Fibroblast of skin of right biceps (primary cell): ENCODE results near the gene MITF.
A peak's percentile ranks its signal among the peaks of the same experiment; 100 is the strongest.

ENCODE experiments used
- DNase-seq: peaks from one replicate; pipeline ENCODE4 v3.0.0-alpha.2; 2013

Gene MITF

DNA sequence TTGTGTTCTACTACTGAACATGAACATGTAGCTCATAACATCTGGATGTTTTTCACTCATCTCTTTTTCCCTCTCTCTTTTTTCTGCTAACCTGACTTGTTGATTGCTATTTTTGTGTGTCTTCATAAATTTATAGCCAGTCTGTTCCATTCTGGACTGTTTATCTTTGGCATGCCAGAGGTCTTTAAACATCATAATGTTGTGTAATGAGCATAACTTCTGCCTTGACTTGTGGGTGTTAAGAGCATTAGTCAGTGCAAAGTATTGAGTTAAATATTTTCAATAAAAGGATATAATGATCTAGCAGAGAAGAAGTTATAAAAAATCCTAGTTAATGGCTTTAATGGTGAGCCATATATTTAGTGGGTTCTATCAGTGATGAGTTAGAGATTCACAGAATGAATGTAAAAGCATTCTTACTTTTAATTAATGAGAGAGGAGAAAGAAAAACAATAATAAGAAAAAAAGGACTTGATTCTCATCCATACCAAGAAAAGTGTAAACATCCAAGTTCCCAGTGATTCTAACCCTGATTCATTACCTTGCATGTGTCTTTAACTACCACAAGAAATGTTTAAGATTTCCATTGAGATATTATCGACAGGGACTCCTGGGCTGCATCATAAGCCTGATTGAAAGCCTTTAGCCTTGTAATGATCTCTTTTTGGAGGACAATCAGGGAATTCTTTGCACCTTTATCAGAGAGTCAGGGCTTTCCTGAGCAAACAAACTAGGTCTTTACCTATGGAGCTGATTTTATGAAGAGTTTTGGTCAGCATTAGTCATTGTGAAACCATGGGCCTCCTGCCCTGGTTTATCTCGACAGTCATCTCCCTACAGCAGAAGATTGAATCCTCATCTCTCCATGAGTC, 22.9 kb downstream of the MITF start:
- DNase-seq = peak; percentile 83

GRCh38 chr3:69762768-69763229, 23.5 kb downstream of the MITF start:
- DNase-seq = no peak

GRCh38 chr3:69763458-69763857, 24.2 kb downstream of the MITF start:
- no peak for DNase-seq

DNA sequence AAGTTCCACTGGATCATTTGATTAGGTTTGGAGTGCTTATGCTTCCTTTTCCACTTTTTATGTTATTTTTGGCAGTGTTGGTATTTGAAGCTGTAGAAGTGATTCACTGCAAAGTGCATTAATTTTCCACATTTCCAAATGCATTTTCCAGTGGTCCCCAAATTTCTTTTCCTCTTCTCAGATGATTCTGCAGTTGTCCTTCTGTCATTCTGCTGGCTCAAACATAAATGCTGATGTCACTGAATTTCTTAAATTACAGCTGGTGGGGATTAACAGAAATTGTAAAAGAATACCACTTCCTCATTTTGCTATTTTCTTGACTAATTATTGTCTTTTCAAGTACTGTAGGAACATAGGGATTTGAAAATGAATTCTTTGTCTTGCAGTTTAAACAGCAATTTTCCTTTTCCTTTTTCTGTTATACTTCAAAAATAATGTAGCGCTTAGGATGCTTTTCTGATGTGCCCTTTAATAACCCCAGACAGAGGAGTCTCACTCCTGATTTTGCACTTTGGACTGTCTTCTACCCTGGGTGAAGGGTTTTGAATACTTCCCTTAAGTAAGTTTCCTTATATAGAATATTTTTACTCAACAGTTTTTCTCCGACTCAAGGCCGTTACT, 25.0 kb downstream of the MITF start:
- no peak for DNase-seq

- no peak for DNase-seq
Observed at GRCh38 chr3:69764861-69765260, 25.6 kb downstream of the MITF start.

DNA sequence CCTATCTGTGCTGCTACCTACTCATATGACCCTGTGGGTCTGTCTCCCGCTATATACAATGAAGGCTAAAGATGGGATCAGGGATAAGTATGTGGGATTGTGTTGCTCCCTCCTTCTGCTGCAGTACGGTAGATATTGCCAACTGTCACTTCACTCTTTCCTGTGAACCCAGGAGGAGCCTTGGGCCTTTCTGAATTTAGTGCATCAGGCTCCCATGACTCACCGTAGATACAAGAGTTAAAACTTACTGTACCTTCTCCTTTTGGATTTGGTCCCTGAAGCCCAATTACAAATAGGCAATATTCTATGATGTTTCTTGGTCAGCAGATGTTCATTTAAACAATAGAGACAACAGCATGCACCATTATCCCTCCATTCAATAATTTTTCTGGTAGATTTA, 27.4 kb downstream of the MITF start:
- no peak for DNase-seq

DNA sequence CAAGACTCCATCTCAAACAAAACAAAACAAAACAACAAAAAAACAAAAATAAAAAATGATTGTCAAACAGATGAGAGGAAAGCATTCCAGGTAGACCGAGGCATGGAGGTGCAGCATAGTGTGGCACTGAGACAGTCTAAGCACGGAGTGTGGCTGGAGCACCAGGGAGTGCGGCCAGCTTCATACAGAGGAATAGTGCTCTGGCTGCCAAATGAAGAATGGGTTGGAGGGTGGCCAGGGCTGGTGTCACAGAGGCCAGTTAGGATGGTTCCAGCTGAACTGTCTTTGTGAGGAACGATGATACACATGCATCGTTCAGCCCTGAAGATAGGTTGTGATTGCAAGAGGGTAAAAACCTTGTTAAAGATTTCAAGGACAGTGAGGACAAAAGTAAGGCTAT, 28.3 kb downstream of the MITF start:
- DNase-seq = no peak

GRCh38 chr3:69768438-69768837, 29.2 kb downstream of the MITF start:
- no peak for DNase-seq

- DNase-seq = peak; percentile 53
Observed at GRCh38 chr3:69770219-69770618, 31.0 kb downstream of the MITF start.

GRCh38 chr3:69770976-69771634, 31.8 kb downstream of the MITF start:
- DNase-seq = peak; percentile 39

- DNase-seq = no peak
Observed at GRCh38 chr3:69772152-69772867, 33.0 kb downstream of the MITF start.

DNA sequence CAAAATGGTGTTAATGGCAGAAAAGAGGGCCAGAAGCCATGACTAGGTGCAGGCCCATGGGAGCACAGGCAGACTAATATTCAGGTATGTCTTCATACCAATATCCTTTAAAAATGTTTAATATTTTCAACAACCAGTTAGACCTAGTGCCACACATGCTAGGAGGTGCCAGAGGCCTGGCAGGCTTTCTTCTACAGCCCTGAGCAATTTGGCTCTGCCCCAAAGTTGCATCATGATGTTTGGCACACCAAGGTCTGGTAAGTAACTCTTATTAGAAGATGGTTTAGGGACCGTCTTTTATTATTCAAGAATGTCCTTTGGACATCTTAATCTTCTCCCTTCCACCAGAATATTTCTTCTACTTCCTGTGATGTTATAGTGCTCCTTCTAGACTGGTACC, 34.8 kb downstream of the MITF start:
- DNase-seq = no peak

- no peak for DNase-seq
Observed at GRCh38 chr3:69775751-69776150, 36.5 kb downstream of the MITF start.

DNA sequence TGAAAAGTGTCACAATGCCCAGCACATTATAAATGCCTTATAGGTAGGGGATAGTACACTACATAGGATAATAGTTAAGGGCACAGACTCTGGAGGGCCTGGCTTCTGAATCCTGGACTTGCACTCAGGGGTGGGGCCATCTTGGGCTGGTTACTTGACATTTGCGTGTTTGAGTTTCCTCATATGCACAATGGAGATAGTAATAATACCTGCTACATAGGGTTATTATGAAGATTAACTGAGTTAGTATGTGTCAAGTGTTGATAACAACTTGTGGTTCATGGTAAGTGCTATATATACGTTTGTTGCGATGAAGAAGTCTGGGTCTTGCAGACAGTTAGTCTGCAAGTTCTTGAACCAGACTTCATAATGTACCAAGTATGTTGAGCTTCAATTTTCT, 37.0 kb downstream of the MITF start:
- no peak for DNase-seq

- no peak for DNase-seq
Observed at GRCh38 chr3:69776920-69777581, 37.8 kb downstream of the MITF start.

- no peak for DNase-seq
Observed at GRCh38 chr3:69777582-69777967, 38.3 kb downstream of the MITF start.

DNA sequence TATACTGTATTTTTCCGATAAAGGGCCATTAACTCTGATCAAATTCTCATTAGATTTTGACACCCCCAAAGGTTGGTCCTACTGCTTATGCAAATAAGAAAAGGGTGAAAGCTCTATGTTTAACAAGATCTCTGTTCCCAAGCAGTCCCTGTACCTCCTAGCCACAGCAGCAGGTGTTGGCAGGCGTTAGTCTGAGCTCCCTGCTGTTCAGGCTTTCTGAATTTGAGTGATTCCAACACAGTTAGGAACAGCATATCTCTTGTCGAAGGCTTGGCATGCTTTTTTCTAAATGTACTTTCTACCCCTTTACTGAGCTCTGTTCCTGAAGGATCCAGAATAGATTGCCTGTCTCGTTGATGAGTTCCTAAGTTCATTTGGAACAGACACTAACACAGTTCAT, 42.3 kb downstream of the MITF start:
- no peak for DNase-seq

DNA sequence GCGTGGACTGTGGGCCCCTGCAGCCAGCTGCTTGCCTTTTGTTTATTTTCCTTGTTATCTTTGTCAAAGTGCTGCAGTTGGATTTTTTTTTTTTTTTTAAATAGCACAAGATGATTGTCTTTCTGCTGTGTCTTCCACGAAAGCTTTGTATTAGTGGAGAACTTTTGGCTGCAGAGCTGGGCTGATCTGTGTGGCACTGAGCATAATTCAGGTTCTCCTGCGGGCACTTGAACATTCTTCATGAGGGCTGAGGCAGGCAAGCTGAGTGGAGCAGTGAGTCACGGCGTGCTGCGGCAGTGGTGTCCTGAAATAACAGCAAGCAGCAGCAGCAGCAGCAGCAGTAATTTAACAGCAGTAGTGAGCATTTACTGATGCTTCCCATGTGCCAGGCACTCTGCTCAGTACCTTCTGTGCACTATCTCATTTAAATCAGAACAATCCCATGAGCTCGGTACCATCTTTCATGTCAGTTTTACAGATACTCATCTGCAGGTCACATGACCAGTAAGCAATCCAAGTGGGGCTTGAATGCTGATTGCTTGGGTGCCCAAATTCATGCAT, 45.8 kb downstream of the MITF start:
- peak; percentile 57 for DNase-seq

GRCh38 chr3:69785769-69786320, 46.6 kb downstream of the MITF start:
- no peak for DNase-seq

DNA sequence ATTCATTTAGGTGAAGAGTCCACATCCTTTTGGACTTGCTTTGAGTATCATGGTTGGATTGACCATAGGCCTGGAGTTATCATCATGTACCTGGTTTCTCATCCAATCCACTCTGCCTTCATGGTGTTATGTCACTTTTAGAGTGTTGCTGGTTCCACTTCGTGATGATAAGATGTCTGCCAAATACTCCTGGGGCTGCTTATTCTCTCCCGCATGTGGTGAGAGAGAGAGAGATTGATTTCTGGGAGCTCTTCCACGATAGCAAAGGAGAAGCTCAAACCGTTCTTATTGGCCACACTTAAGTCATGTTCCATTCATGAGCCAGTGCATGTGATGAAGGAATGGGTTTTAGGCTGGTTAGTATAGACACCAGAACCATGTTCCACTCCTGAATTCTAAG, 47.6 kb downstream of the MITF start:
- DNase-seq = no peak

GRCh38 chr3:69787436-69788168, 48.3 kb downstream of the MITF start:
- peak; percentile 83 for DNase-seq
